HepG2 (cell line): ENCODE results near the gene FOXA1. TPM values are rescaled to one million over a fixed set of nuclear protein-coding genes. Genes with fewer than 3 reads are reported as not detected.
A peak's percentile ranks its signal among the peaks of the same experiment; 100 is the strongest.

Experiments
- ATF6 ChIP-seq: sonication (generic); formaldehyde crosslinking; conservative IDR thresholded peaks from 2 replicates; pipeline ENCODE4 v1.4.0; 2020; ENCODE audit warnings: missing genetic modification reagents
- CREBL2 ChIP-seq: sonication (generic); formaldehyde crosslinking; IDR thresholded peaks from 2 replicates; pipeline ENCODE4 v1.8.1; 2023; ENCODE audit warnings: missing genetic modification reagents, mild to moderate bottlenecking, borderline replicate concordance
- MLXIP ChIP-seq: sonication (generic); formaldehyde crosslinking; IDR thresholded peaks from 2 replicates; pipeline ENCODE4 v1.9.0; 2021; ENCODE audit warnings: missing genetic modification reagents, borderline replicate concordance
- MXI1 ChIP-seq: IDR thresholded peaks from 3 replicates; pipeline ENCODE4 v1.6.1; 2012; ENCODE audit warnings: low read depth, low read length, inconsistent platforms, borderline replicate concordance
- MYC ChIP-seq: sonication (generic); formaldehyde crosslinking; IDR thresholded peaks from 2 replicates; pipeline ENCODE4 v1.9.0; 2021; ENCODE audit warnings: missing genetic modification reagents, borderline replicate concordance
- SIN3A ChIP-seq: IDR thresholded peaks from 2 replicates; pipeline ENCODE4 v1.6.1; 2011; ENCODE audit warnings: low read depth, mild to moderate bottlenecking, control low read depth, low read length, borderline replicate concordance
- USF2 ChIP-seq, 2 experiments: sonication (generic) in 1 of 2; formaldehyde crosslinking in 1 of 2; IDR thresholded peaks; 2 replicates each; pipeline versions ENCODE4 v1.5.1 to v1.6.1; 2011 to 2020; ENCODE audit warnings: borderline replicate concordance in 1 of 2, low read depth in 1 of 2, low read length in 1 of 2, mild to moderate bottlenecking in 1 of 2, missing genetic modification reagents in 1 of 2, moderate library complexity in 1 of 2
- ZMAT3 ChIP-seq: sonication (generic); formaldehyde crosslinking; conservative IDR thresholded peaks from 2 replicates; pipeline ENCODE4 v1.7.0; 2021; ENCODE audit warnings: missing genetic modification reagents
- ZNF318 ChIP-seq: sonication (generic); formaldehyde crosslinking; IDR thresholded peaks from 2 replicates; pipeline ENCODE4 v1.4.0; 2020; ENCODE audit warnings: mild to moderate bottlenecking, missing genetic modification reagents
- ZNF720 ChIP-seq: sonication (generic); formaldehyde crosslinking; IDR thresholded peaks from 2 replicates; pipeline ENCODE4 v1.4.0; 2020; ENCODE audit warnings: missing genetic modification reagents
- ZSCAN22 ChIP-seq: sonication (generic); formaldehyde crosslinking; IDR thresholded peaks from 2 replicates; pipeline ENCODE4 v1.4.0; 2020; ENCODE audit warnings: mild to moderate bottlenecking, missing genetic modification reagents
- polyA plus RNA-seq, 8 experiments: library from polyadenylated mRNA; depleted of rRNA in 3 of 8; stranded (reverse) in 7 of 8; unstranded in 1 of 8; fragments of >200 nt; fragmentation: Illumina TruSeq in 4 of 8; extraction: Trizol in 4 of 8; gene quantifications; 2 replicates each; pipeline versions ENCODE4 v1.2.1 to v1.2.3, GENCODE V29; 2011 to 2016; ENCODE audit warnings: low read depth in 4 of 8, missing spikeins in 1 of 8, mixed read lengths in 1 of 8; ENCODE audit not compliant: insufficient read depth in 1 of 8
- total RNA-seq, 5 experiments: library from RNA; depleted of rRNA; stranded (reverse); fragments of >200 nt; fragmentation: Illumina TruSeq; extraction: Trizol; gene quantifications; 2 replicates each; pipeline ENCODE4 v1.2.3, GENCODE V29; 2016; ENCODE audit warnings: low read depth in 1 of 5

FOXA1 gene
- total and polyA plus RNA-seq, 2 of the 13 experiments (the other 11 are each of a cell fraction or from before 2014, with no cell fraction given) = 43.4 to 58.6 TPM

GRCh38 chr14:37585971-37586796 lies 8.9 kb downstream of the FOXA1 start (continued):
- TF ChIP-seq ZNF318 (CRISPR knock-in tag) (no peak), USF2 (IDR thresholded peaks at IDR 0.05; ENCODE audit: low read depth, low read length) (no peak), USF2 (CRISPR knock-in tag; IDR thresholded peaks at IDR 0.05; ENCODE audit: borderline replicate concordance) (0 out of 2 replicates have a peak, but pooled peaks have one; percentile 27), ATF6 (CRISPR knock-in tag) (no peak), ZSCAN22 (CRISPR knock-in tag) (no peak), ZMAT3 (CRISPR knock-in tag) (no peak), MXI1 (no peak), CREBL2 (CRISPR knock-in tag) (no peak), MLXIP (no peak), SIN3A (no peak), MYC (peak; percentile 85), ZNF720 (CRISPR knock-in tag) (no peak; the same call in 1 of the 2 replicates)
